HG03025 (cell line): ENCODE data around the gene SDS.
A peak's percentile ranks its signal among the peaks of the same experiment; 100 is the strongest.

Experiments used
- ATAC-seq: cut with Tn5 transposase; IDR thresholded peaks from one replicate; pipeline ENCODE4 v1.9.1; 2021; ENCODE audit warnings: mild to moderate bottlenecking, moderate library complexity; ENCODE audit not compliant: unreplicated experiment, low FRiP score

The SDS gene

GRCh38 chr12:113427882-113428281 is 24.2 kb upstream of the SDS start:
- no peak for ATAC-seq

GRCh38 chr12:113425960-113426453 is 22.3 kb upstream of the SDS start:
- ATAC-seq = no peak

- no peak for ATAC-seq
Measured at GRCh38 chr12:113424915-113425823, 21.5 kb upstream of the SDS start.

GRCh38 chr12:113424456-113424855 is 20.8 kb upstream of the SDS start:
- ATAC-seq = no peak

- no peak for ATAC-seq
Measured at GRCh38 chr12:113422886-113423669, 19.4 kb upstream of the SDS start.

- ATAC-seq = peak; percentile 66
Measured at GRCh38 chr12:113422030-113422885, 18.6 kb upstream of the SDS start, which contains the start of gene SDSL. TSS of gene SDSL (plus strand) at chr12:113422380. CDS start at chr12:113427983, 5,603 bp downstream.

- ATAC-seq = no peak
Measured at GRCh38 chr12:113420996-113421595, 17.4 kb upstream of the SDS start.

GRCh38 chr12:113418213-113418879 is 14.7 kb upstream of the SDS start:
- ATAC-seq = no peak

- no peak for ATAC-seq
Measured at GRCh38 chr12:113416091-113416754, 12.5 kb upstream of the SDS start.

GRCh38 chr12:113414519-113415038 is 10.9 kb upstream of the SDS start:
- ATAC-seq = no peak

GRCh38 chr12:113413488-113413939 is 9.8 kb upstream of the SDS start:
- ATAC-seq = no peak

GRCh38 chr12:113409462-113410124 is 5.9 kb upstream of the SDS start:
- ATAC-seq = no peak

- ATAC-seq = no peak
Measured at GRCh38 chr12:113408756-113409298, 5.1 kb upstream of the SDS start.

GRCh38 chr12:113407931-113408600 is 4.4 kb upstream of the SDS start:
- ATAC-seq = no peak

- ATAC-seq = no peak
Measured at GRCh38 chr12:113405694-113406093, 2.0 kb upstream of the SDS start.

GRCh38 chr12:113402586-113403260 is 964 bp downstream of the SDS start:
- no peak for ATAC-seq
